LNCAP (cell line): ENCODE measurements around the gene PRKG1.

Source experiments
- TF ChIP-seq, protein P1 (sequence below): fragments of 450-650 bp; IDR thresholded peaks from 2 replicates; pipeline ENCODE4 v1.5.1; 2017; ENCODE audit warnings: mild to moderate bottlenecking

PRKG1 gene

GRCh38 chr10:51786016-51786683 is 711.9 kb downstream of the PRKG1 start:
- TF ChIP-seq, protein P1, sequence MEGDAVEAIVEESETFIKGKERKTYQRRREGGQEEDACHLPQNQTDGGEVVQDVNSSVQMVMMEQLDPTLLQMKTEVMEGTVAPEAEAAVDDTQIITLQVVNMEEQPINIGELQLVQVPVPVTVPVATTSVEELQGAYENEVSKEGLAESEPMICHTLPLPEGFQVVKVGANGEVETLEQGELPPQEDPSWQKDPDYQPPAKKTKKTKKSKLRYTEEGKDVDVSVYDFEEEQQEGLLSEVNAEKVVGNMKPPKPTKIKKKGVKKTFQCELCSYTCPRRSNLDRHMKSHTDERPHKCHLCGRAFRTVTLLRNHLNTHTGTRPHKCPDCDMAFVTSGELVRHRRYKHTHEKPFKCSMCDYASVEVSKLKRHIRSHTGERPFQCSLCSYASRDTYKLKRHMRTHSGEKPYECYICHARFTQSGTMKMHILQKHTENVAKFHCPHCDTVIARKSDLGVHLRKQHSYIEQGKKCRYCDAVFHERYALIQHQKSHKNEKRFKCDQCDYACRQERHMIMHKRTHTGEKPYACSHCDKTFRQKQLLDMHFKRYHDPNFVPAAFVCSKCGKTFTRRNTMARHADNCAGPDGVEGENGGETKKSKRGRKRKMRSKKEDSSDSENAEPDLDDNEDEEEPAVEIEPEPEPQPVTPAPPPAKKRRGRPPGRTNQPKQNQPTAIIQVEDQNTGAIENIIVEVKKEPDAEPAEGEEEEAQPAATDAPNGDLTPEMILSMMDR: no peak

GRCh38 chr10:51786684-51787035 is 712.4 kb downstream of the PRKG1 start:
- TF ChIP-seq, protein P1: no peak

DNA sequence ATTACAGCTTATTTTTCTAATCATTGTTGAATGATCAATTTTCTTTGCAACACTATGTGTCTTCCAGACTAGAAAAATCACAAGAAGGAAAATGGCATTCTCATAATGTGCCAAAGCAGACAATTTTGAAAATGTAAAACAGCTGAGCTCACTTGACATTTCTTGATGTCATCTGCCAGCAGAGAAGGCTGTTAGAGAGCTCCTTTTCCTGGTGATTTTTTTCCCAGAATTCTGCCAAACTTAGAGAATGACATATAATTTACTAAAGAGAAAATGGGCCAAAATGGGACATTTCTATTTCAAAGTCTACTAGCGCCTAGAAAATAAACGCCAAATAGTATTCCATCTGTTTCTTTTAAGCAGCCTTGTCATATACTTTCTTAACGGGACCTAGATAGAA is 714.0 kb downstream of the PRKG1 start:
- TF ChIP-seq, protein P1: no peak

DNA sequence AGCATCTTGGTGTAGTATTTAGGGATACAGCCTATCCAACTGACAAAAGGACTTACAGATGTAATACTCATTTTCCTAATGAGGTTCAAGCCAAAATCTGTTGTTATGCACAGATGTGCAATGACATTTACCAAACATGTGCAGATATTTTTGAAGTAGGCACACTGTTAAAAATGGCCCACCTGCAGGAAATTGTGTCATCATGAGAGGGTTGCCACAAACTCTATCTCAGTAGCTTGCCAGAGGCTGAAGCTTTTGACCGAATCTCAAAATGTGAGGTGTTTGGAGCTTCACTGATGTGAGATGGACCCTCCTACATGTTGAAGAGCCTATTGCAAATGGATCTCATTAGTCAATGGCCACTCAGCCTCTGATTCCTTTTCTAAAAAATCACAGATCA is 714.8 kb downstream of the PRKG1 start:
- TF ChIP-seq, protein P1: no peak

GRCh38 chr10:51789903-51790302 is 715.6 kb downstream of the PRKG1 start:
- TF ChIP-seq, protein P1: no peak

DNA sequence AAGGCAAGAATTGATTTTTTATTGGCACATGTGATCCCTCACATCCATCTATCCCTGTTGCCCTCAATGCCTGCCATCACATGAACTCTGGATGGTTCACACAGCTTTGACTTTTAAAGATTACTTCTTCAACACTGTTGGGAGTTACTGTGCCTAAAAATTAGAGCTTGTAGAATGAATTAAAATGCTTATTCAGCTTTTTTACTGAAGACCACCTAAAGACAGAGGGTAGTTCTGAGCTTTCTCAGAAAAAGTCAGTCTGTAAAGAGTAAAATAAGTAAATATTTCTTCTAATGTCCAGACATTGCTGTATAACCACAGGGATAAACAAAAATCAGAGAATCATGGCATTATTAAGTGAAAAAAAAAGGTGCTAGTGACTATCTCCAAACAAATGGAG is 718.4 kb downstream of the PRKG1 start:
- TF ChIP-seq, protein P1: no peak

DNA sequence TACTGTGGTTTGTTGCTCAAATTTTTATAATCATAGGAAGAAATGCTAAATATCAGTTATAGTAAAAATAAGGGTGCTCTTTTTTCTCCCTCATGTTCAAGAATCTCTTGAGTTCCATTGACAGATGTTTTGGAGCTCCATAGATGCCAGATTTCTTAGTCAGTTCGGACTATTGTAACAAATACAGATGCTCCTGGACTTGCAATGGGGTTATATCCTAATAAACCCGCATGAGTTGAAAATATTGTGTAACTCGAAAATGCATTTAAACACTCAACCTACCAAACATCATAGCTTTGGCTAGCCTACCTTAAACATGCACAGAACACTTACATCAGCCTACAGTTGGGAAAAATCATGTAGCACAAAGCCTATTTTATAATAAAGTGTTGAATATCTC is 725.8 kb downstream of the PRKG1 start:
- TF ChIP-seq, protein P1: no peak
